ENCODE measurements around the gene CACNA1E. TPM values are rescaled to one million over a fixed set of nuclear protein-coding genes. Genes with fewer than 3 reads are reported as not detected.

CACNA1E gene
- total RNA-seq, 1 donor from 2014 or later, result 0.52 TPM

DNA sequence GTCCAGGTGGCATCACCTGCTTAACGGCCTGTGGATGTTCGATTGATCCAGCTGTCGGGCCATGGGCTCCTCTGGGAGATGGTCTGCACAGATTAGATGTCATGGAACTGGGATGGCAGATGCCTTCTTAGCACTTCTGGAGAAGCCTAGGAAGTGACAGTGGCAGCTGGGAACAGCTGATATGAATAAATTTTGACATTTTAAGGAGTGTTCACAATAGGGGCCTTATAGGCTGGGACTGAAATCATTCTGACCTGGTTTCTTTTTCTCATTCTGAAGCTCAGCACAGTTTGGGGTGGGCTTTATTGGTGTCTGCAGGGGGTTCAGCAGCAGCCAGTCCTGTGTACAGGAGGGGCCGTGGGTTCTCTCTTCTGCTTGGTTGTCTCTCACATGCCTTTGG is 175.3 kb downstream of the CACNA1E start:
- H3K4me1 ChIP-seq (ENCODE audit: control insufficient read depth in 3 of 3, insufficient read depth in 3 of 3, low read length in 3 of 3), result peaks cover 0 to 10% (median 0%) of the 10 kb centered on the region in 3 donors
- H3K9me3 ChIP-seq (ENCODE audit: control insufficient read depth in 3 of 3, low read length in 3 of 3), result no peaks in the 10 kb centered on the region
- H3K9ac ChIP-seq (ENCODE audit: low read depth in 1 of 3, low read length in 3 of 3), result no peak overlapping the region
- H3K27ac ChIP-seq (ENCODE audit: low read depth, low read length), result no peak overlapping the region
- no peaks in the 10 kb centered on the region for H3K27me3 ChIP-seq (ENCODE audit: control insufficient read depth in 3 of 3, insufficient read depth in 3 of 3, low read length in 3 of 3)
- H3K4me3 ChIP-seq (ENCODE audit: low read length in 3 of 3), result no peak overlapping the region
- H3K36me3 ChIP-seq (ENCODE audit: control insufficient read depth in 3 of 3, insufficient read depth in 3 of 3, low read length in 3 of 3), result no peaks in the 10 kb centered on the region

DNA sequence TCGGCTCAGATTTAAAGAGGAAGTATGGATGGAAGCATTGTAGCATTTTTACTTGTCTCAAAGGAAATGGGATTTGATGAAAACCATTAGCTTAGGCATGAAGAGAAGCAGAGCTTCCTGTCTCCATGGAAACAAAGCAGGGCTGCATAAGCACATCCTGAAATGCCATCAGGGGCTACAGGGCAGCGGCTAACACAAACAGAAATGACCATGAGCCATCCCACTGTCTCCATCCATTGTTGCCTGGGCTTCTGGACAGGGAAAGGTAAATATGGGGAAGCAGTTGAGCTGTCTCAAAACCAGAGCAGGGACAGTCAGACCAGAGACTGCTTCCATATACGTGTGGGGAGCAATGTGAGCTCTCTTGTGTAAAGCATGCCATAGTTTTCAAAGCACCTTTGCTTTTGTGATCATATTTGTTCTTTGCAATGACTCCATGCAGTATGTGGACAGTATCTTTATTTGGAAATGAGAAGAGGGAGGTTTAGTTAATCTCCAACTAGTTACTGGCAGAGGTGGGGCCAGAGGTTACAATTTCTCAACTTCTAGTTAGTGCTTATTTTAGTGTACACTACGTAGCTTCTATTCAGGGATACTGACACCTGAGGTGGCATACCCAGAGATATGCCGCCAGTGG is 176.1 kb downstream of the CACNA1E start:
- no peak overlapping the region for H3K4me3 ChIP-seq (ENCODE audit: low read length in 3 of 3)
- H3K27me3 ChIP-seq (ENCODE audit: control insufficient read depth in 3 of 3, insufficient read depth in 3 of 3, low read length in 3 of 3), result no peaks in the 10 kb centered on the region
- H3K9ac ChIP-seq (ENCODE audit: low read depth in 1 of 3, low read length in 3 of 3), result no peak overlapping the region
- peaks cover 0 to 10% (median 0%) of the 10 kb centered on the region in 3 donors for H3K4me1 ChIP-seq (ENCODE audit: control insufficient read depth in 3 of 3, insufficient read depth in 3 of 3, low read length in 3 of 3)
- no peaks in the 10 kb centered on the region for H3K9me3 ChIP-seq (ENCODE audit: control insufficient read depth in 3 of 3, low read length in 3 of 3)
- H3K36me3 ChIP-seq (ENCODE audit: control insufficient read depth in 3 of 3, insufficient read depth in 3 of 3, low read length in 3 of 3), result no peaks in the 10 kb centered on the region
- H3K27ac ChIP-seq (ENCODE audit: low read depth, low read length), result no peak overlapping the region

DNA sequence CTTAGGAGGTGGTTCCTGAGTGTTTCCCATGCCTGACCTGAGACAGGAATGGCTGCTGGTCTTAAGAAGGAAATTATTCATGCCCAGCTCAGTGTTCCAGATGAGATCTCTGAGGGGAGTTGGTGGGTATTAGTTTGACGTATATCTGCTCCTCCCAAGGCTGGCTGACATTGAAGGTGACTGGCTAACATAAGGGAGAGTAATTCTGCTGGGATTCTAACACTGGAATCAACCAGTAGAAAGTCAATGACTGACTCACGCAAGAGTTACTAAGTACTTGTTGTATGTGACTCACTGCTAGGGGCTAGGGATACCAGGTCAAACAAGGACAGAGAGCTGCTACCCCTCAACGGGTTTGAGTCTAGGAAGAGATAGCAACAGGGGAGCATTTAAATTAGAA is 177.3 kb downstream of the CACNA1E start:
- Histone ChIP-seq H3K9me3 (ENCODE audit: control insufficient read depth in 3 of 3, low read length in 3 of 3) (no peaks in the 10 kb centered on the region), H3K27ac (ENCODE audit: low read depth, low read length) (no peak overlapping the region), H3K4me3 (ENCODE audit: low read length in 3 of 3) (no peak overlapping the region), H3K9ac (ENCODE audit: low read depth in 1 of 3, low read length in 3 of 3) (no peak overlapping the region), H3K4me1 (ENCODE audit: control insufficient read depth in 3 of 3, insufficient read depth in 3 of 3, low read length in 3 of 3) (peaks cover 0 to 10% (median 0%) of the 10 kb centered on the region in 3 donors), H3K27me3 (ENCODE audit: control insufficient read depth in 3 of 3, insufficient read depth in 3 of 3, low read length in 3 of 3) (no peaks in the 10 kb centered on the region), H3K36me3 (ENCODE audit: control insufficient read depth in 3 of 3, insufficient read depth in 3 of 3, low read length in 3 of 3) (no peaks in the 10 kb centered on the region)

DNA sequence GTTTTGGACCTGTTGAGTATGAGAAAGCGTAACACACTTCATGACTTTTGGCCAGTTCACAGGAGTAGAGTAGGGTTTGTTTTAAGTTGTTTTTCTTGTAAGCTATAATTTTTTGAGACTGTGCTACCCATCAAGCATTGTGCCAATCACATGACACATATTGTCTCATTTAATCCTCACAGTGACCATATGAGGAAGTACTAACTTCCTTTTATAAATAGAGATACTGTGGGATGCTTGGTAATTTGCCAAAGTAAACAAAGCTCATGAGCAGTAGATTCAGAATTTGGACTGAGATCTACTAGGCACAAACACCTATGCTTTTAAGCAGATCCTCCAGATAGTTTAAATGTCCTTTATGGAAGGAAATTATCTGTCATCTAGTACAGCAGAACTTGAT is 178.3 kb downstream of the CACNA1E start:
- Histone ChIP-seq H3K27ac (ENCODE audit: low read depth, low read length) (no peak overlapping the region), H3K4me3 (ENCODE audit: low read length in 3 of 3) (no peak overlapping the region), H3K4me1 (ENCODE audit: control insufficient read depth in 3 of 3, insufficient read depth in 3 of 3, low read length in 3 of 3) (peaks cover 0 to 10% (median 0%) of the 10 kb centered on the region in 3 donors), H3K9me3 (ENCODE audit: control insufficient read depth in 3 of 3, low read length in 3 of 3) (no peaks in the 10 kb centered on the region), H3K36me3 (ENCODE audit: control insufficient read depth in 3 of 3, insufficient read depth in 3 of 3, low read length in 3 of 3) (no peaks in the 10 kb centered on the region), H3K27me3 (ENCODE audit: control insufficient read depth in 3 of 3, insufficient read depth in 3 of 3, low read length in 3 of 3) (no peaks in the 10 kb centered on the region), H3K9ac (ENCODE audit: low read depth in 1 of 3, low read length in 3 of 3) (no peak overlapping the region)

DNA sequence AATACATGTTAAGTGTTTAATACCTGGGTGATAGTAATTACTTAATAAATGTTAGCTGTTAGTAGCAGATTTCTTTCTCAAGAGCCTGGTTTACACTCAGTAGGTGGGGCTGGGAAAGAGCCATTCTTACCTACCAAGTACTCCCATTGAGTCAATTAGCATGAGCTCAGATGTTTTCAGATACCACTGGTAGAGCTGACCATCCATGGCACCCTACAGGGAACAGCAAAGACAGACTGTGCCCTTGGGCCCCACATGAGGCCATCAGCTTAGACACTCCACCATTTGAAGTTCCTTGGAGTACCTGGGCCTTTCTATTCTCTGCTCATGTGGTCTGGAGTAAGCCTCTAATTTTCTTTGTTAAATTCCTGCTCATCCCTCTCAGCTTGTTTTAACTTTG is 179.3 kb downstream of the CACNA1E start:
- no peaks in the 10 kb centered on the region for H3K9me3 ChIP-seq (ENCODE audit: control insufficient read depth in 3 of 3, low read length in 3 of 3)
- no peak overlapping the region for H3K9ac ChIP-seq (ENCODE audit: low read depth in 1 of 3, low read length in 3 of 3)
- no peak overlapping the region for H3K4me3 ChIP-seq (ENCODE audit: low read length in 3 of 3)
- no peaks in the 10 kb centered on the region for H3K36me3 ChIP-seq (ENCODE audit: control insufficient read depth in 3 of 3, insufficient read depth in 3 of 3, low read length in 3 of 3)
- H3K27me3 ChIP-seq (ENCODE audit: control insufficient read depth in 3 of 3, insufficient read depth in 3 of 3, low read length in 3 of 3), result no peaks in the 10 kb centered on the region
- H3K27ac ChIP-seq (ENCODE audit: low read depth, low read length), result no peak overlapping the region
- H3K4me1 ChIP-seq (ENCODE audit: control insufficient read depth in 3 of 3, insufficient read depth in 3 of 3, low read length in 3 of 3), result peaks cover 0 to 10% (median 0%) of the 10 kb centered on the region in 3 donors

DNA sequence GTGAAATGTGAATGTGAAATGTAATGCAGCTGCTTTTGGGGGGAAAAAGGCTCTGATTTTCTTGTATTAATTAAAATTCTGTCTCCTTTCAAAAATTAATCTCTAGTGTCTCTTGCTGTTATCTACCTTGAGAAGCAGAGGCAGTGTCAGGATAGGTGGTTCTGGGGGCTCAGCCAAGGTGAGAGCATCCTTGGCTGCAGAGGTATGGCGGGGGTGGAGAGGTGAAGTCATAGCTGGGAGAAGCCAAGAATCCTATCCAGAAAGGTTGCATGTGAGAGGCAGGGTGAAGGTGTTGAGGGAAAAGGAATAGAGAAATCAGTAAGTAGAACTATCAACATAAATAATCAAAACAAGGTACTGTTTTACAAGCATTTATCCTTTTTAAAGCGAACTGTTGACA is 181.2 kb downstream of the CACNA1E start:
- peaks cover 0 to 6% (median 0%) of the 10 kb centered on the region in 3 donors for H3K4me1 ChIP-seq (ENCODE audit: control insufficient read depth in 3 of 3, insufficient read depth in 3 of 3, low read length in 3 of 3)
- no peak overlapping the region for H3K27ac ChIP-seq (ENCODE audit: low read depth, low read length)
- H3K36me3 ChIP-seq (ENCODE audit: control insufficient read depth in 3 of 3, insufficient read depth in 3 of 3, low read length in 3 of 3), result no peaks in the 10 kb centered on the region
- no peaks in the 10 kb centered on the region for H3K9me3 ChIP-seq (ENCODE audit: control insufficient read depth in 3 of 3, low read length in 3 of 3)
- H3K9ac ChIP-seq (ENCODE audit: low read depth in 1 of 3, low read length in 3 of 3), result no peak overlapping the region
- H3K4me3 ChIP-seq (ENCODE audit: low read length in 3 of 3), result no peak overlapping the region
- H3K27me3 ChIP-seq (ENCODE audit: control insufficient read depth in 3 of 3, insufficient read depth in 3 of 3, low read length in 3 of 3), result no peaks in the 10 kb centered on the region

DNA sequence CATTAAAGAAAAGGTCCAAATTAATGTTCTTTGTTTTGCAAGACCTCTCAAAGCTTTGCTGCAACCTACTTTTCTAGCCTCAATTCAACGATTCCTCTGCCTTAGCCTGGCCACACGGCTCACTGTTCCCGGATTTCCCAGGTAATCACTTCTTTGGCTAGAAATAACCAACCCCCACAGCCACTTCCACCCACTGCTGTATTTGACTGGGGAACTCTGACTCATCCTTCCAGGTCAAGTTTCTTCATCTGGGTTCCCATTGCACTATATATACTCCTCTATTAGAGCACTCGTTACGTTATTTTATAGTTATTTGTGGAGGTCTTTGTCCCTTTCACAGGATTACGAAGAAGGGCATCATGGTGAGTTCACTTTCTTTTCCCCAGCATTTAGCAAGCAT is 185.9 kb downstream of the CACNA1E start:
- Histone ChIP-seq H3K4me1 (ENCODE audit: control insufficient read depth in 3 of 3, insufficient read depth in 3 of 3, low read length in 3 of 3) (no peaks in the 10 kb centered on the region), H3K27me3 (ENCODE audit: control insufficient read depth in 3 of 3, insufficient read depth in 3 of 3, low read length in 3 of 3) (peaks cover 0 to 3% (median under 1%) of the 10 kb centered on the region in 3 donors), H3K9ac (ENCODE audit: low read depth in 1 of 3, low read length in 3 of 3) (no peak overlapping the region), H3K36me3 (ENCODE audit: control insufficient read depth in 3 of 3, insufficient read depth in 3 of 3, low read length in 3 of 3) (no peaks in the 10 kb centered on the region), H3K27ac (ENCODE audit: low read depth, low read length) (no peak overlapping the region), H3K4me3 (ENCODE audit: low read length in 3 of 3) (no peak overlapping the region), H3K9me3 (ENCODE audit: control insufficient read depth in 3 of 3, low read length in 3 of 3) (no peaks in the 10 kb centered on the region)

DNA sequence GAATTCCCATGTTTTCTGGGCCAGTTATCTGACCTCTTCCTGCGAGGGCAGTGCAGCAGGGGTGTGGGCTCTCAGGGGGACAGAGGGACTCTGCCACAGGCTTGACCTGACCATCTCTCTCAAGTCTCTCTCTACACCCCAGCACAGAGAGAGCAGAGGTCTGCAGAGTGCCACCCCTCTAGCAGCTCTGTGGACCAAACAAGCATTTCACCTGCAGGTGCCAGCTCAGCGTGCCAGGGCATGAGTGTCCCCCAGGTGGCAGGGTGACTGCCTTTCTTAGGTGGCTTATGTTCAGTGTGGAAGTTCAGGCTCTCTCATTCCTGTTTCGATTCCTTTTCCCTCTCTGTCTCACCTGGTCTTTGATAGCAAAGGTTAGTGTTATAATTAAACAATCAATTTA is 191.3 kb downstream of the CACNA1E start:
- Histone ChIP-seq H3K4me1 (ENCODE audit: control insufficient read depth in 3 of 3, insufficient read depth in 3 of 3, low read length in 3 of 3) (no peaks in the 10 kb centered on the region), H3K9me3 (ENCODE audit: control insufficient read depth in 3 of 3, low read length in 3 of 3) (no peaks in the 10 kb centered on the region), H3K9ac (ENCODE audit: low read depth in 1 of 3, low read length in 3 of 3) (no peak overlapping the region), H3K36me3 (ENCODE audit: control insufficient read depth in 3 of 3, insufficient read depth in 3 of 3, low read length in 3 of 3) (no peaks in the 10 kb centered on the region), H3K27me3 (ENCODE audit: control insufficient read depth in 3 of 3, insufficient read depth in 3 of 3, low read length in 3 of 3) (peaks cover 0 to 6% (median 6%) of the 10 kb centered on the region in 3 donors), H3K4me3 (ENCODE audit: low read length in 3 of 3) (no peak overlapping the region), H3K27ac (ENCODE audit: low read depth, low read length) (no peak overlapping the region)

DNA sequence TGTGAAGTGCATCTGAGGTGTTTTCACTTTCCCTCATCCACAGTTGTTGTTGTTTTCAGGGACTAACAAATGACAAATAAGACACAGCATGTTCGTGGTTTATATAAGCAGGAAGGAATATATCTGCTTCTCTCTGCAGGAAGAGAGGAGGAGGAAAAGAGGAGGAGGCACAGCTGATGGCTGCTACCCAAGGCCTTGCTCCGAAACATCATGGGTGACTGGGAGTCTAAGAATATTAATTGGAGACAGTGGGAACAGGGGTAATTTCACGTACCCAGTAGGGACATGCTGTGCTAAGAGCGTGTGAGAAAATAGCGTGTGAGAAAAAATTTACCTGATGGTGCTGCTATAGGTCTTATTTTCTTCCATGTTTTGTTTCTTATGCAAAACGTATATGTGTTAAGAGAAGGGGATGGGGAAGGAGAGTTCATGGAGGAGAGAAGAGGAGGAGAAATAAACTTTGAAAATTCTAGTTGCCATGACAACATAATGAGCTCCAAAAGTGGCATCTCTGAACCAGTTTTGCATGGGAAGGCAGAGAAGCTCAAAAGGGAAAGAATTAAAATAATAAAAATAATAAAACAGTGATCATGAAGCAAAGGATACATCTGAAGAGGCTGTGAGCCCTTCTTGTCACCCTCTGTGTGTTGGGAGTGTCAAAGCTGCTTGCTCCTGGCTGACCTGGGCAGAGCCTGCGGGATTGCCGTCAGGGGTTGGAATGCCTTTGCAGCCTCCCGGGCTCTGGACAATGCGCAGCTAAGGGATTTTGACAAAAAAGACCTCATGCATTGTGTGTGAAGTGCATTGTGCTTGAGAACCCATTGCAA is 192.0 kb downstream of the CACNA1E start:
- Histone ChIP-seq H3K9me3 (ENCODE audit: control insufficient read depth in 3 of 3, low read length in 3 of 3) (no peaks in the 10 kb centered on the region), H3K4me3 (ENCODE audit: low read length in 3 of 3) (no peak overlapping the region), H3K27ac (ENCODE audit: low read depth, low read length) (no peak overlapping the region), H3K36me3 (ENCODE audit: control insufficient read depth in 3 of 3, insufficient read depth in 3 of 3, low read length in 3 of 3) (no peaks in the 10 kb centered on the region), H3K4me1 (ENCODE audit: control insufficient read depth in 3 of 3, insufficient read depth in 3 of 3, low read length in 3 of 3) (no peaks in the 10 kb centered on the region), H3K9ac (ENCODE audit: low read depth in 1 of 3, low read length in 3 of 3) (no peak overlapping the region), H3K27me3 (ENCODE audit: control insufficient read depth in 3 of 3, insufficient read depth in 3 of 3, low read length in 3 of 3) (peaks cover 0 to 6% (median 6%) of the 10 kb centered on the region in 3 donors)

DNA sequence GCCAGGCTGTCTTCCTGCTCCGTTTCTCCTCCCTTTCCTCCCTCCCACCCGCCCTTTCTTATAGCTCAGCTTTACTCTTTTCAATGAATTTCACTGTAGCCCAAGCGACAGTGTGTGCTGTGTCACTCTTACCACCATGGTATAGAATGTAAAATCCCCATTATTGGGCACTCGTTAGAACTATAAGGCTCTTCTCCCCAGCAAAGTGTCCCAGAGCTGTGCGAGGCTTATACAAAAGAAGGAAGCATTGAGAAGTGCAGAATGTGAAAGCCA is 192.5 kb downstream of the CACNA1E start:
- H3K4me1 ChIP-seq (ENCODE audit: control insufficient read depth in 3 of 3, insufficient read depth in 3 of 3, low read length in 3 of 3), result no peaks in the 10 kb centered on the region
- no peaks in the 10 kb centered on the region for H3K9me3 ChIP-seq (ENCODE audit: control insufficient read depth in 3 of 3, low read length in 3 of 3)

More for the DNA sequence above, 192.5 kb downstream of the CACNA1E start:
- Histone ChIP-seq H3K4me3 (ENCODE audit: low read length in 3 of 3) (no peak overlapping the region), H3K36me3 (ENCODE audit: control insufficient read depth in 3 of 3, insufficient read depth in 3 of 3, low read length in 3 of 3) (no peaks in the 10 kb centered on the region), H3K27me3 (ENCODE audit: control insufficient read depth in 3 of 3, insufficient read depth in 3 of 3, low read length in 3 of 3) (peaks cover 0 to 10% (median 6%) of the 10 kb centered on the region in 3 donors), H3K27ac (ENCODE audit: low read depth, low read length) (no peak overlapping the region), H3K9ac (ENCODE audit: low read depth in 1 of 3, low read length in 3 of 3) (no peak overlapping the region)
